GM23338 (cell line): ENCODE data around the gene ATXN2. TPM values are rescaled to one million over a fixed set of nuclear protein-coding genes. Genes with fewer than 3 reads are reported as not detected.
A peak's percentile ranks its signal among the peaks of the same experiment; 100 is the strongest.

Experiments
- ATAC-seq: fragments of 200-7000 bp; cut with Tn5 transposase; 3 replicates; pipeline ENCODE4 v1.9.1; 2020
- DNase-seq: peaks from one replicate; pipeline ENCODE4 v3.0.0-alpha.2; 2015; ENCODE audit warnings: low spot score
- H2AFZ ChIP-seq: fragments of 200-600 bp; sonication (generic); 2 replicates; pipeline ENCODE4 v1.8.0; 2016; ENCODE audit warnings: antibody characterized with exemption, mild to moderate bottlenecking, moderate library complexity
- H3F3A ChIP-seq: fragments of 200-600 bp; sonication (generic); replicated peaks from 2 replicates; pipeline ENCODE4 v1.8.0; 2017; ENCODE audit warnings: antibody characterized with exemption, mixed run types, low read depth
- H3K27ac ChIP-seq: fragments of 200-600 bp; sonication (generic); 2 replicates; pipeline ENCODE4 v1.6.1; 2016; ENCODE audit warnings: low read depth
- H3K27me3 ChIP-seq: fragments of 200-600 bp; sonication (generic); 2 replicates; pipeline ENCODE4 v1.8.0; 2016; ENCODE audit warnings: mild to moderate bottlenecking, mixed run types, moderate library complexity; ENCODE audit not compliant: insufficient read depth
- H3K36me3 ChIP-seq: fragments of 200-600 bp; sonication (generic); 2 replicates; pipeline ENCODE4 v1.8.0; 2016; ENCODE audit warnings: mild to moderate bottlenecking; ENCODE audit not compliant: insufficient read depth
- H3K4me1 ChIP-seq: fragments of 200-600 bp; sonication (generic); 2 replicates; pipeline ENCODE4 v1.8.0; 2016; ENCODE audit warnings: mild to moderate bottlenecking, moderate library complexity; ENCODE audit not compliant: insufficient read depth
- H3K4me2 ChIP-seq: fragments of 200-600 bp; sonication (generic); 2 replicates; pipeline ENCODE4 v1.7.1; 2017; ENCODE audit warnings: mixed run types
- H3K4me3 ChIP-seq: fragments of 200-600 bp; sonication (generic); 2 replicates; pipeline ENCODE4 v1.6.1; 2016; ENCODE audit warnings: mixed run types
- H3K79me2 ChIP-seq: fragments of 200-600 bp; sonication (generic); replicated peaks from 2 replicates; pipeline ENCODE4 v1.8.0; 2017; ENCODE audit warnings: mild to moderate bottlenecking; ENCODE audit not compliant: insufficient read depth
- H3K9me2 ChIP-seq: fragments of 200-600 bp; sonication (generic); 2 replicates; pipeline ENCODE4 v1.8.0; 2017; ENCODE audit not compliant: insufficient read depth
- H4K20me1 ChIP-seq: fragments of 200-600 bp; sonication (generic); replicated peaks from 2 replicates; pipeline ENCODE4 v1.8.0; 2017; ENCODE audit warnings: mild to moderate bottlenecking; ENCODE audit not compliant: insufficient read depth
- H3K27ac Mint-ChIP-seq: 2 replicates; pipeline ENCODE4 v1.8.0; 2020; ENCODE audit warnings: inconsistent platforms, mild to moderate bottlenecking, moderate library complexity, mixed read lengths
- H3K27me3 Mint-ChIP-seq: 3 replicates; pipeline ENCODE4 v1.8.0; 2022; ENCODE audit warnings: low read depth, mild to moderate bottlenecking, moderate library complexity, mixed read lengths, inconsistent platforms; ENCODE audit not compliant: insufficient read depth, poor library complexity
- H3K36me3 Mint-ChIP-seq: 3 replicates; pipeline ENCODE4 v1.8.0; 2021; ENCODE audit warnings: low read depth, mild to moderate bottlenecking, inconsistent platforms, moderate library complexity, mixed read lengths
- H3K4me1 Mint-ChIP-seq: 3 replicates; pipeline ENCODE4 v1.8.0; 2020; ENCODE audit warnings: mild to moderate bottlenecking, inconsistent platforms, mixed read lengths
- H3K4me3 Mint-ChIP-seq: 3 replicates; pipeline ENCODE4 v1.8.0; 2021; ENCODE audit warnings: moderate library complexity, mild to moderate bottlenecking, inconsistent platforms, mixed read lengths
- H3K9me3 Mint-ChIP-seq: 3 replicates; pipeline ENCODE4 v1.8.0; 2020; ENCODE audit warnings: moderate library complexity, mild to moderate bottlenecking, inconsistent platforms, mixed read lengths
- CREB1 ChIP-seq: fragments of 250-450 bp; sonication (Bioruptor Pico); IDR thresholded peaks from 2 replicates; pipeline ENCODE4 v1.5.0; 2020; ENCODE audit warnings: low read depth, mild to moderate bottlenecking, moderate library complexity
- EZH2phosphoT487 ChIP-seq: fragments of 200-600 bp; sonication (generic); IDR thresholded peaks from one replicate; pipeline ENCODE4 v1.8.1; 2018; ENCODE audit warnings: antibody characterized with exemption; ENCODE audit not compliant: unreplicated experiment
- NANOG ChIP-seq: IDR thresholded peaks from 2 replicates; pipeline ENCODE4 v1.6.1; 2016; ENCODE audit warnings: antibody characterized with exemption, borderline replicate concordance
- POLR2AphosphoS5 ChIP-seq: IDR thresholded peaks from 2 replicates; pipeline ENCODE4 v1.6.1; 2016; ENCODE audit warnings: antibody characterized with exemption, low read depth
- ZNF114 ChIP-seq: fragments of 250-450 bp; sonication (Bioruptor Pico); IDR thresholded peaks from 2 replicates; pipeline ENCODE4 v1.5.0; 2020; ENCODE audit warnings: mild to moderate bottlenecking, moderate library complexity
- polyA plus RNA-seq: library from polyadenylated mRNA; unstranded; fragments of >200 nt; fragmentation: Nextera tagmentation; extraction: Ambion mirVana; gene quantifications from 2 replicates; pipeline ENCODE4 v1.2.1, GENCODE V29; 2016
- total RNA-seq: library from RNA; depleted of rRNA; stranded (reverse); fragments of >200 nt; shearing (Covaris generic); gene quantifications from 2 replicates; pipeline ENCODE4 v1.2.3, GENCODE V29; 2014
- TF ChIP-seq, protein P1 (sequence below), 2 experiments: fragments of 200-600 bp in 1 of 2; sonication (generic) in 1 of 2; conservative IDR thresholded peaks; 2 replicates each; pipeline versions ENCODE4 v1.5.1 to v1.6.1; 2016 to 2017; ENCODE audit warnings: antibody characterized with exemption in 2 of 2, low read depth in 2 of 2, mild to moderate bottlenecking in 2 of 2, moderate library complexity in 1 of 2

ATXN2 gene
- total and polyA plus RNA-seq, 2 experiments from 2014 or later: 44.8 to 59.5 TPM

GRCh38 chr12:111406474-111407376 lies 192.4 kb downstream of the ATXN2 start:
- no peaks in the 10 kb centered on the region for H3K9me3 Mint-ChIP-seq
- DNase-seq (no peak), ATAC-seq (no peak; the same call in 1 of the 3 replicates)
- peak overlapping the region; percentile 88 for H3K4me3 Mint-ChIP-seq
- H3K27me3 ChIP-seq: no peaks in the 10 kb centered on the region
- peaks cover 58% of the 10 kb centered on the region for H3K79me2 ChIP-seq
- H3K4me1 ChIP-seq: peaks cover 60% of the 10 kb centered on the region
- H3K27ac Mint-ChIP-seq: no peak overlapping the region
- H3K36me3 Mint-ChIP-seq: no peaks in the 10 kb centered on the region; the same call in 2 of the 3 replicates
- H3K27ac ChIP-seq: no peak overlapping the region
- H4K20me1 ChIP-seq: peaks cover 19% of the 10 kb centered on the region
- peaks cover 10% of the 10 kb centered on the region for H3F3A ChIP-seq
- H3K9me2 ChIP-seq: no peaks in the 10 kb centered on the region
- H3K36me3 ChIP-seq: no peaks in the 10 kb centered on the region
- TF ChIP-seq NANOG (no peak), ZNF114 (no peak), POLR2AphosphoS5 (peak; percentile 27; the same call in 1 of the 2 replicates), EZH2phosphoT487 (no peak)
- TF ChIP-seq, protein P1, sequence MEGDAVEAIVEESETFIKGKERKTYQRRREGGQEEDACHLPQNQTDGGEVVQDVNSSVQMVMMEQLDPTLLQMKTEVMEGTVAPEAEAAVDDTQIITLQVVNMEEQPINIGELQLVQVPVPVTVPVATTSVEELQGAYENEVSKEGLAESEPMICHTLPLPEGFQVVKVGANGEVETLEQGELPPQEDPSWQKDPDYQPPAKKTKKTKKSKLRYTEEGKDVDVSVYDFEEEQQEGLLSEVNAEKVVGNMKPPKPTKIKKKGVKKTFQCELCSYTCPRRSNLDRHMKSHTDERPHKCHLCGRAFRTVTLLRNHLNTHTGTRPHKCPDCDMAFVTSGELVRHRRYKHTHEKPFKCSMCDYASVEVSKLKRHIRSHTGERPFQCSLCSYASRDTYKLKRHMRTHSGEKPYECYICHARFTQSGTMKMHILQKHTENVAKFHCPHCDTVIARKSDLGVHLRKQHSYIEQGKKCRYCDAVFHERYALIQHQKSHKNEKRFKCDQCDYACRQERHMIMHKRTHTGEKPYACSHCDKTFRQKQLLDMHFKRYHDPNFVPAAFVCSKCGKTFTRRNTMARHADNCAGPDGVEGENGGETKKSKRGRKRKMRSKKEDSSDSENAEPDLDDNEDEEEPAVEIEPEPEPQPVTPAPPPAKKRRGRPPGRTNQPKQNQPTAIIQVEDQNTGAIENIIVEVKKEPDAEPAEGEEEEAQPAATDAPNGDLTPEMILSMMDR (conservative IDR thresholded peaks at IDR 0.05; ENCODE audit: low read depth in 2 of 2): 0 out of 4 replicates have a peak, but pooled peaks of 1 of the 2 experiments have one; percentile 11
- H3K4me1 Mint-ChIP-seq: peaks cover 53% of the 10 kb centered on the region
- H3K4me2 ChIP-seq: peak overlapping the region; percentile 97
- H3K4me3 ChIP-seq: peak overlapping the region; percentile 88
- no peak overlapping the region for H2AFZ ChIP-seq
- peaks cover 23% of the 10 kb centered on the region for H3K27me3 Mint-ChIP-seq

- peaks cover 51% of the 10 kb centered on the region for H3K79me2 ChIP-seq
- Mint-ChIP-seq H3K27ac (peak within 1 kb of the TSS; percentile 97), H3K4me1 (peaks cover 46% of the 10 kb centered on the region), H3K36me3 (no peaks in the 10 kb centered on the region; the same call in 2 of the 3 replicates), H3K9me3 (no peaks in the 10 kb centered on the region), H3K4me3 (peak within 1 kb of the TSS; percentile 88), H3K27me3 (peaks cover 23% of the 10 kb centered on the region)
- H3K4me3 ChIP-seq: peak within 1 kb of the TSS; percentile 88
- H3F3A ChIP-seq: peaks cover 10% of the 10 kb centered on the region
- ATAC-seq (peak; percentile 32), DNase-seq (no peak)
- TF ChIP-seq, protein P1 (conservative IDR thresholded peaks at IDR 0.05; ENCODE audit: low read depth in 2 of 2): no peak
- TF ChIP-seq CREB1 (CRISPR knock-in tag) (no peak), NANOG (no peak), ZNF114 (no peak)
- H3K27ac ChIP-seq: peak within 1 kb of the TSS; percentile 97
- H3K27me3 ChIP-seq: no peaks in the 10 kb centered on the region
- peak within 1 kb of the TSS; percentile 97 for H3K4me2 ChIP-seq
- peaks cover 53% of the 10 kb centered on the region for H3K4me1 ChIP-seq
- no peaks in the 10 kb centered on the region for H3K36me3 ChIP-seq
- H4K20me1 ChIP-seq: peaks cover 12% of the 10 kb centered on the region; the same call in 1 of the 2 replicates
- no peaks in the 10 kb centered on the region for H3K9me2 ChIP-seq
- no peak within 1 kb of the TSS for H2AFZ ChIP-seq
Measured at GRCh38 chr12:111405859-111406473, 193.1 kb downstream of the ATXN2 start, which contains the start of gene SH2B3. TSS of gene SH2B3 (plus strand) at chr12:111405923. CDS start at chr12:111418146, 12,223 bp downstream.
